ENCODE measurements around the gene CHD6. TPM values are rescaled to one million over a fixed set of nuclear protein-coding genes. Genes with fewer than 3 reads are reported as not detected.
A peak's percentile ranks its signal among the peaks of the same experiment; 100 is the strongest.

The CHD6 gene
- total and polyA plus RNA-seq, 2 of the 13 experiments (the other 11 are each of a cell fraction or from before 2014, with no cell fraction given) = 14.4 to 52.0 TPM

DNA sequence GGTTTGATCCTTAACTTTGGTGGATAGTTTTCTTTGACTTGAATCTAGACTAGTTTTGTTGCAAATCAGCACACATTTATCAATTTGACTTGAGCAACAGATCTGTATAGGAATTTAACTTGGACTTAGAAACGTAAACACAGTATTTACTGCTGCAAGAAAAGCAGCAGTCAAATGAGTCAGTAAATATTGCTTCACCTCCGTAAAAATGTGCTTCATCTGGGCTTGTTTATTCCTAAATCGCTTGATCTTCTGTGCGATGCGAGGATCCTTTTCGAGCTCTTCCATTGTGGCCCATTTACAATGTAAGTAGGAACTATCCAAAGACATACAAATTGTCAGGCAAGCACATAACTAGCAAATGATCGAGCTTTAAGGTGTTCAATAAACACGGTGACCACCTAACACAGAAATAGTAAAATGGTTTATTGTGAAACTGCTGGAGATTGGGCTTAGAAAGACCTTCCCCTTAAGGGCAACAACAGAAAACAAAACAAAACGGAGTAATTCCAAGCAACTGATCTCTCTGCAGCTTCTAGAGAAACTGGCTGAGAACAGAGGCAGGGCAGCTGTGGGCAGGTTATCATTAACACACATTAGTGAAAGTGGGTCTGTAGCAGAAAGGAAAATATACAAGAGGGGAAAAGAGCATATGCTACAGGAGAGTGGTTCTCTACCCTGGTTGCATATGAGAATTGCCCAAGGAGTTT lies 120.8 kb downstream of the CHD6 start (continued):
- TF ChIP-seq FOXP1 (IDR thresholded peaks at IDR 0.05) = peak; percentile 99
- peak; percentile 100 for TF ChIP-seq FOXP1 (CRISPR knock-in tag; IDR thresholded peaks at IDR 0.05)
- no peak for TF ChIP-seq HOXA7 (CRISPR knock-in tag; IDR thresholded peaks at IDR 0.05)
- peak; percentile 74; the same call in 1 of the 2 replicates for TF ChIP-seq ZKSCAN5 (CRISPR knock-in tag; IDR thresholded peaks at IDR 0.05)
- TF ChIP-seq ZNF354B (CRISPR knock-in tag; IDR thresholded peaks at IDR 0.05) = no peak
- TF ChIP-seq ZNF777 (CRISPR knock-in tag; IDR thresholded peaks at IDR 0.05) = no peak
- TF ChIP-seq HES4 (CRISPR knock-in tag; IDR thresholded peaks at IDR 0.05; ENCODE audit: borderline replicate concordance) = no peak
- TF ChIP-seq, protein P1, sequence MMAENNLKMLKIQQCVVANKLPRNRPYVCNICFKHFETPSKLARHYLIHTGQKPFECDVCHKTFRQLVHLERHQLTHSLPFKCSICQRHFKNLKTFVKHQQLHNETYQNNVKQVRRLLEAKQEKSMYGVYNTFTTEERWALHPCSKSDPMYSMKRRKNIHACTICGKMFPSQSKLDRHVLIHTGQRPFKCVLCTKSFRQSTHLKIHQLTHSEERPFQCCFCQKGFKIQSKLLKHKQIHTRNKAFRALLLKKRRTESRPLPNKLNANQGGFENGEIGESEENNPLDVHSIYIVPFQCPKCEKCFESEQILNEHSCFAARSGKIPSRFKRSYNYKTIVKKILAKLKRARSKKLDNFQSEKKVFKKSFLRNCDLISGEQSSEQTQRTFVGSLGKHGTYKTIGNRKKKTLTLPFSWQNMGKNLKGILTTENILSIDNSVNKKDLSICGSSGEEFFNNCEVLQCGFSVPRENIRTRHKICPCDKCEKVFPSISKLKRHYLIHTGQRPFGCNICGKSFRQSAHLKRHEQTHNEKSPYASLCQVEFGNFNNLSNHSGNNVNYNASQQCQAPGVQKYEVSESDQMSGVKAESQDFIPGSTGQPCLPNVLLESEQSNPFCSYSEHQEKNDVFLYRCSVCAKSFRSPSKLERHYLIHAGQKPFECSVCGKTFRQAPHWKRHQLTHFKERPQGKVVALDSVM (CRISPR knock-in tag; IDR thresholded peaks at IDR 0.05) = no peak
- TF ChIP-seq MAZ (IDR thresholded peaks at IDR 0.05; ENCODE audit: borderline replicate concordance, low read depth, low read length) = no peak; the same call in 1 of the 2 replicates
- TF ChIP-seq MAZ (CRISPR knock-in tag; IDR thresholded peaks at IDR 0.05; ENCODE audit: low read depth) = no peak
- no peak for TF ChIP-seq SETDB1 (CRISPR knock-in tag; IDR thresholded peaks at IDR 0.05; ENCODE audit: borderline replicate concordance)
- TF ChIP-seq ZFP36L1 (CRISPR knock-in tag; IDR thresholded peaks at IDR 0.05) = peak; percentile 50; the same call in 1 of the 2 replicates
- no peak for TF ChIP-seq NRL (CRISPR knock-in tag; IDR thresholded peaks at IDR 0.05; ENCODE audit: borderline replicate concordance)
- TF ChIP-seq, protein P2, sequence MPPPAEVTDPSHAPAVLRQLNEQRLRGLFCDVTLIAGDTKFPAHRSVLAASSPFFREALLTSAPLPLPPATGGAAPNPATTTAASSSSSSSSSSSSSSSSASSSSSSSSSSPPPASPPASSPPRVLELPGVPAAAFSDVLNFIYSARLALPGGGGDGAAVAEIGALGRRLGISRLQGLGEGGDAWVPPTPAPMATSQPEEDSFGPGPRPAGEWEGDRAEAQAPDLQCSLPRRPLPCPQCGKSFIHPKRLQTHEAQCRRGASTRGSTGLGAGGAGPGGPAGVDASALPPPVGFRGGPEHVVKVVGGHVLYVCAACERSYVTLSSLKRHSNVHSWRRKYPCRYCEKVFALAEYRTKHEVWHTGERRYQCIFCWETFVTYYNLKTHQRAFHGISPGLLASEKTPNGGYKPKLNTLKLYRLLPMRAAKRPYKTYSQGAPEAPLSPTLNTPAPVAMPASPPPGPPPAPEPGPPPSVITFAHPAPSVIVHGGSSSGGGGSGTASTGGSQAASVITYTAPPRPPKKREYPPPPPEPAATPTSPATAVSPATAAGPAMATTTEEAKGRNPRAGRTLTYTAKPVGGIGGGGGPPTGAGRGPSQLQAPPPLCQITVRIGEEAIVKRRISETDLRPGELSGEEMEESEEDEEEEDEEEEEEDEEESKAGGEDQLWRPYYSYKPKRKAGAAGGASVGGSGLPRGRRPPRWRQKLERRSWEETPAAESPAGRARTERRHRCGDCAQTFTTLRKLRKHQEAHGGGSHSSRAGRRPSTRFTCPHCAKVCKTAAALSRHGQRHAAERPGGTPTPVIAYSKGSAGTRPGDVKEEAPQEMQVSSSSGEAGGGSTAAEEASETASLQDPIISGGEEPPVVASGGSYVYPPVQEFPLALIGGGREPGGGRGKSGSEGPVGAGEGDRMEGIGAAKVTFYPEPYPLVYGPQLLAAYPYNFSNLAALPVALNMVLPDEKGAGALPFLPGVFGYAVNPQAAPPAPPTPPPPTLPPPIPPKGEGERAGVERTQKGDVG (CRISPR knock-in tag; IDR thresholded peaks at IDR 0.05; ENCODE audit: borderline replicate concordance) = no peak
- TF ChIP-seq GFI1 (CRISPR knock-in tag; IDR thresholded peaks at IDR 0.05; ENCODE audit: borderline replicate concordance) = peak; percentile 82
- TF ChIP-seq, protein P3, sequence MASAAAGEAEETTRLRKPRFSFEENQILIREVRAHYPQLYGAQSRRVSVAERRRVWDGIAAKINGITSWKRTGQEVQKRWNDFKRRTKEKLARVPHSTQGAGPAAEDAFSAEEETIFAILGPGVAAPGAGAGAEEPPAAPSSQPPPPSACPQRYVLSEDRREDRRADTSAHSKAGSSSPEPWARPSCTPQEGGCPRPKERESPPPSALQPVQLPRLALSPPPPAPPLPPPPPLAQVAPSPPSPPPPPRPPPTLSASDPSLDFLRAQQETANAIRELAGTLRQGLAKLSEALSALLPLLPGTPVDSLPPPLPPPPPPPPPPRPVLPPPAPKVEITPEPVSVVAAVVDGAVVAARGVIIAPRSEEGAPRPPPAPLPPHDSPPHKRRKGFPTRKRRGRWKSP (CRISPR knock-in tag; IDR thresholded peaks at IDR 0.05) = peak; percentile 77; the same call in 1 of the 2 replicates
- TF ChIP-seq ZNF234 (CRISPR knock-in tag; conservative IDR thresholded peaks at IDR 0.05) = no peak
- TF ChIP-seq, protein P4, sequence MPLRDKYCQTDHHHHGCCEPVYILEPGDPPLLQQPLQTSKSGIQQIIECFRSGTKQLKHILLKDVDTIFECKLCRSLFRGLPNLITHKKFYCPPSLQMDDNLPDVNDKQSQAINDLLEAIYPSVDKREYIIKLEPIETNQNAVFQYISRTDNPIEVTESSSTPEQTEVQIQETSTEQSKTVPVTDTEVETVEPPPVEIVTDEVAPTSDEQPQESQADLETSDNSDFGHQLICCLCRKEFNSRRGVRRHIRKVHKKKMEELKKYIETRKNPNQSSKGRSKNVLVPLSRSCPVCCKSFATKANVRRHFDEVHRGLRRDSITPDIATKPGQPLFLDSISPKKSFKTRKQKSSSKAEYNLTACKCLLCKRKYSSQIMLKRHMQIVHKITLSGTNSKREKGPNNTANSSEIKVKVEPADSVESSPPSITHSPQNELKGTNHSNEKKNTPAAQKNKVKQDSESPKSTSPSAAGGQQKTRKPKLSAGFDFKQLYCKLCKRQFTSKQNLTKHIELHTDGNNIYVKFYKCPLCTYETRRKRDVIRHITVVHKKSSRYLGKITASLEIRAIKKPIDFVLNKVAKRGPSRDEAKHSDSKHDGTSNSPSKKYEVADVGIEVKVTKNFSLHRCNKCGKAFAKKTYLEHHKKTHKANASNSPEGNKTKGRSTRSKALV (CRISPR knock-in tag; IDR thresholded peaks at IDR 0.05) = peak; percentile 66; the same call in 1 of the 2 replicates
- TF ChIP-seq ZNF772 (CRISPR knock-in tag; IDR thresholded peaks at IDR 0.05) = peak; percentile 67; the same call in 1 of the 2 replicates
- no peak for TF ChIP-seq SRSF1 (optimal IDR thresholded peaks at IDR 0.05; ENCODE audit: low read depth, low read length)
- 0 out of 2 replicates have a peak, but pooled peaks have one; percentile 29 for TF ChIP-seq MEIS2 (CRISPR knock-in tag; IDR thresholded peaks at IDR 0.05)
- TF ChIP-seq GABPB1 (CRISPR knock-in tag; IDR thresholded peaks at IDR 0.05) = no peak

All from HepG2 (cell line).